BLaER1 (cell line): ENCODE data around the gene EXOSC10.
"Not testable (repeated sequence)": the region's sequence is repeated elsewhere in the genome, so short reads cannot be mapped to it uniquely, and the experiment has no call there.

Experiments used
- H3K27ac ChIP-seq: shearing (Covaris generic); formaldehyde crosslinking; 2 replicates; pipeline ENCODE4 v1.8.1; 2022
- H3K27me3 ChIP-seq: shearing (Covaris generic); formaldehyde crosslinking; 2 replicates; pipeline ENCODE4 v1.8.1; 2022
- H3K36me3 ChIP-seq: shearing (Covaris generic); formaldehyde crosslinking; 2 replicates; pipeline ENCODE4 v1.8.1; 2022
- H3K4me1 ChIP-seq: shearing (Covaris generic); formaldehyde crosslinking; 2 replicates; pipeline ENCODE4 v1.8.1; 2022
- H3K4me2 ChIP-seq: shearing (Covaris generic); formaldehyde crosslinking; 2 replicates; pipeline ENCODE4 v1.8.1; 2022
- H3K4me3 ChIP-seq: shearing (Covaris generic); formaldehyde crosslinking; 2 replicates; pipeline ENCODE4 v1.8.1; 2022
- H3K9ac ChIP-seq: shearing (Covaris generic); formaldehyde crosslinking; 2 replicates; pipeline ENCODE4 v1.8.1; 2022
- H3K9me3 ChIP-seq: shearing (Covaris generic); formaldehyde crosslinking; 2 replicates; pipeline ENCODE4 v1.8.1; 2022
- H4K20me1 ChIP-seq: shearing (Covaris generic); formaldehyde crosslinking; 2 replicates; pipeline ENCODE4 v1.8.1; 2022
- Cebpa-rat ChIP-seq: shearing (Covaris generic); IDR thresholded peaks from 2 replicates; pipeline ENCODE4 v1.8.1; 2022

The EXOSC10 gene

DNA sequence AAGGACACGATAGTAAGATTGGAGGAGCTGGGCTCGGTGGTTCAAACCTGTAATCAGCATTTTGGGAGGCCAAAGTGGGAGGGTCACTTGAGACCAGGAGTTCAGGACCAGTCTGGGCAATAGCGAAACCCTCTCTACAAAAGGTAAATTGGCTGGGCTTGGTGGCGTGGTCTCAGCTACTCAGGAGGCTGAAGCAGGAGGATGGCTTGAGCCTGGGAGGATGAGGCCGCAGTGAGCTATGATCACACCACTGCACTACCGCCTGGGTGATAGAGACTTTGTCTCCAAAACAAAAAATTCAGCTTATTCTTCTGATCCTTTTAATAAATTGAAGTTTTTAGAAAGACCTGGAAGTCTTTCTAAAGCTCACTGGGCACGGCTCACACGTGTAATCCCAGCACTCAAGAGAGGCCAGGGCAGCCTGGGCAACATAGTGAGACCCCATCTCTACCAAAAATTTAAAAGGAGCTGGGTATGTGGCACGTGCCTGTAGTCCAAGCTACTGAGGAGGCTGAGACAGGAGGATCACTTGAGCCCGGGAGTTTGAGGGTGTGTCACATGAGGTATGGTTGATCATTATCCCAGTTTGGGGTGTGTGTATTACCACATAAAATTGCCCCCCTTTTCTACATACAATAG, 67.9 kb downstream of the EXOSC10 start:
- H3K4me2 ChIP-seq: no peak overlapping the region
- peaks cover 16% of the 10 kb centered on the region; the same call in 1 of the 2 replicates for H3K36me3 ChIP-seq
- no peaks in the 10 kb centered on the region for H3K9me3 ChIP-seq
- no peaks in the 10 kb centered on the region for H3K4me1 ChIP-seq
- H4K20me1 ChIP-seq: peaks cover 14% of the 10 kb centered on the region
- no peak overlapping the region for H3K4me3 ChIP-seq
- H3K9ac ChIP-seq: no peak overlapping the region
- H3K27me3 ChIP-seq: no peaks in the 10 kb centered on the region
- no peak overlapping the region for H3K27ac ChIP-seq
- TF ChIP-seq Cebpa-rat: no peak

DNA sequence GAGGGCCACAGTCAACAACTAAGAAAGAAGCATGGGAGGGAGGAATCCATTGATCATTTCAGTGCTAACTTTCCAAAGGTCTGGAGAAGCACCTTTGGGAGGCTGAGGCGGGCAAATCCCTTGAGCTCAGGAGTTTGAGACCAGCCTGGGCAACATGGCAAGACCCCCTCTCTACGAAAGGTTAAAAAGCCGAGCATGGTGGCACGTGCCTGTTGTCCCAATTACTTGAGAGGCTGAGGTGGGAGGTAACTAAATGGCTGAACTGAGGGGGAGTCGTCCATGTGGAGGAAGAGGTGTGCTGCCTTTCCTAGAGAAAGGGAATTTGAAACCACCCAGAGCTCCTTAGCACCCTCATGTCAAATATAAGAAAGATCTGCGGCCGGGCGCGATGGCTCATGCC, 68.8 kb downstream of the EXOSC10 start:
- Histone ChIP-seq H3K4me3 (no peak overlapping the region), H3K27ac (no peak overlapping the region), H3K4me1 (no peaks in the 10 kb centered on the region), H3K9me3 (no peaks in the 10 kb centered on the region), H3K9ac (no peak overlapping the region), H3K27me3 (no peaks in the 10 kb centered on the region), H3K36me3 (peaks cover 25% of the 10 kb centered on the region), H4K20me1 (peaks cover 23% of the 10 kb centered on the region), H3K4me2 (no peak overlapping the region)
- TF ChIP-seq Cebpa-rat: no peak

DNA sequence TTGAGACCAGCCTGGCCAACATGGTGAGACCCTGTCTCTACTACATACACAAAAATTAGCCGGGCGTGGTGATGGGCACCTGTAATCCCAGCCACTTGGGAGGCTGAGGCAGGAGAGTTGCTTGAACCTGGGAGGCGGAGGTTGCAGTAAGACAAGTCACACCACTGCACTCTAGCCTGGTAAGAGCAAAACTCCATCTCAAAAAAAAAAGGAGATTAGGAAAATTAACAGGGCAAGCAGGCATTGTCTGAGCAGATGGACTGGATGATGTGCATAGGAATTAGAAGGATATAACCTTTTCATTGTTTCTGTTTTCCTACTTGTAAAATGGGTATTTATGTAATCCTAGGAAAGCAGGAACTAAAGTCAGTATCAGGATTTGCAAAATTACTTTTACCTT, 71.7 kb downstream of the EXOSC10 start:
- H3K4me3 ChIP-seq: no peak overlapping the region
- no peak for TF ChIP-seq Cebpa-rat
- H3K9ac ChIP-seq: no peak overlapping the region
- no peaks in the 10 kb centered on the region for H3K27me3 ChIP-seq
- peaks cover 52% of the 10 kb centered on the region for H4K20me1 ChIP-seq
- no peak overlapping the region for H3K27ac ChIP-seq
- H3K9me3 ChIP-seq: no peaks in the 10 kb centered on the region
- no peaks in the 10 kb centered on the region for H3K4me1 ChIP-seq
- H3K36me3 ChIP-seq: peaks cover 52% of the 10 kb centered on the region
- no peak overlapping the region for H3K4me2 ChIP-seq

DNA sequence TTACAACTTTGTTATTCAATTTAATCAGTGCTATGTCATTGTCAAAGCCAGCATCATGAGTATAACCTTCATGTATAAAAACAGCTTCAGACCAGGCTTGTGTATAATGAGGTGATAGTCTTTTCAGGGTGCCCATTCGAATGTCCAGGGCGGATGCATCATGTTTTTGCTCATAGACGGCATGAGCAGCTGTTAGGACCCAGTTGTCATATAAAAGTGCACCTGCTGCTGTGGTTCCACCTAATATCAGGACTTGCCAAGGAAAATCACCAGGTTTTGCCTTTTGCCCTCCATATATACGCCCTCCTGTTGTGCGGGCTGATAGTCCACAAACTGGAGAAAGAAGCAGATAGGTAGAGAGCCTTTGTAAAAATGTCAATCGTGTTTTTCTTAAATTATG, 72.4 kb downstream of the EXOSC10 start:
- Histone ChIP-seq H3K36me3 (peaks cover 58% of the 10 kb centered on the region), H3K27me3 (no peaks in the 10 kb centered on the region), H3K27ac (no peak overlapping the region), H3K4me3 (no peak overlapping the region), H3K4me2 (no peak overlapping the region), H3K9me3 (no peaks in the 10 kb centered on the region), H4K20me1 (peaks cover 59% of the 10 kb centered on the region), H3K9ac (no peak overlapping the region), H3K4me1 (no peaks in the 10 kb centered on the region)
- TF ChIP-seq Cebpa-rat: no peak

DNA sequence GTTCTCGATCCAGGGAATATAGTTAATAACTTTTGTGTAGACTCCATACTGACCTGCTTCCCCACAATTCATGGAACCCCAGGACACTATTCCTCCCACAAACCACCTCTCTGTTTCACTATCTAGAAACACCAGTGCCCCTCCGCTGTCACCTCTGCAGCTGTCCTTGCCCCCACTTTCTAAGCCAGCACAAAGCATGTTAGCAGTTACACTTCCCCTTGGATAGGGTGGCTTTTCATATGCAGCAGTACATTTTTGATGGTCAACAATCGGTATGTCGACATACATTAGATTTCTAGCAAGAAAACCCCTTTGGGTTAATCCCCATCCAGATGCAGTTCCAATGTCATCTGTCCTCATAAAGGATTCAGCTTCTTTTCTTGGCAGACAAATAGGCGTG, 72.8 kb downstream of the EXOSC10 start:
- Histone ChIP-seq H3K27me3 (no peaks in the 10 kb centered on the region), H3K36me3 (peaks cover 62% of the 10 kb centered on the region), H3K9ac (no peak overlapping the region), H3K4me1 (no peaks in the 10 kb centered on the region), H3K4me2 (no peak overlapping the region), H4K20me1 (peaks cover 63% of the 10 kb centered on the region), H3K4me3 (no peak overlapping the region), H3K9me3 (no peaks in the 10 kb centered on the region), H3K27ac (no peak overlapping the region)
- no peak for TF ChIP-seq Cebpa-rat

DNA sequence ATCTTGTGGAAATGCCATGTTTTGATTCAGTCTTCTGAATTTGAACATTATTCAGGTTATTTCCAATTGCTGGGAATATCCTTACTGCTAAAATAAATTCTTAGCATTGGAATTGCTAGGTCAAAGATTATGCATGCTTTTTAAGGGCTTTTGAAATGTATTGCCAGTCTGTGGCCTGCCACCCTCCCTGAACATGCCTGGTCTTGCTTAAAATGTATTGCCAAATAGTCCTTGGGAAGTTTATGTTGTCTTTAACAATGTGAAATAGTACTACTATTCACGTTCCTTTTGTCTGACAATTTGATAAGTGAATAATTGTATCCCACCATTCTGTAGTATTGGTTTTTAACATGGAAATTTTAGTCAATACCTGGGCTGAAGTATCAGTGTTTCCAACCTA, 73.6 kb downstream of the EXOSC10 start:
- Histone ChIP-seq H3K27ac (no peak overlapping the region), H3K4me2 (no peak overlapping the region), H3K9ac (no peak overlapping the region), H3K9me3 (no peaks in the 10 kb centered on the region), H3K4me3 (no peak overlapping the region), H4K20me1 (peaks cover 71% of the 10 kb centered on the region), H3K36me3 (peaks cover 71% of the 10 kb centered on the region), H3K27me3 (no peaks in the 10 kb centered on the region), H3K4me1 (no peaks in the 10 kb centered on the region)
- TF ChIP-seq Cebpa-rat: no peak

DNA sequence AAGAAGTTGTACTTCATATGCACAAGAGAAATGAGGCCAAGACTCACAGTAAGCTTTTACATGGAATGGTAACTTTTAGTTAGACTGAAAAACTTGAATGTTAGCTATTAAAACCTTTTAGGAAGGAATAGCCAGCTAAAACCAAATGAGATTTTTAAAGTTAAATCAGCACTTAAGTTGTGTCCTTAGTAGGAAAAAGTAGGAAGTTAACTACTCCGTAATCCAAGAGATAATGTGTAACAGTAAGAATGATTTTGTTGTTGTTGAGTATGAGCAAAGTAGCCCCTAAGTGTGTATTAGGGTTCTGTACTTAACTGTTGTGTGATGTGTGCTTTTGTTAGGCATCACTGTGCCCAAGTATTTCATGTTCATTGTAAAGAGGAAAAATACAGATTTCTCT, 74.1 kb downstream of the EXOSC10 start:
- no peak overlapping the region for H3K4me2 ChIP-seq
- H4K20me1 ChIP-seq: peaks cover 76% of the 10 kb centered on the region
- no peaks in the 10 kb centered on the region for H3K27me3 ChIP-seq
- H3K4me1 ChIP-seq: no peaks in the 10 kb centered on the region
- H3K4me3 ChIP-seq: no peak overlapping the region
- TF ChIP-seq Cebpa-rat: no peak
- no peak overlapping the region for H3K9ac ChIP-seq
- H3K27ac ChIP-seq: no peak overlapping the region
- no peaks in the 10 kb centered on the region for H3K9me3 ChIP-seq
- peaks cover 75% of the 10 kb centered on the region for H3K36me3 ChIP-seq

DNA sequence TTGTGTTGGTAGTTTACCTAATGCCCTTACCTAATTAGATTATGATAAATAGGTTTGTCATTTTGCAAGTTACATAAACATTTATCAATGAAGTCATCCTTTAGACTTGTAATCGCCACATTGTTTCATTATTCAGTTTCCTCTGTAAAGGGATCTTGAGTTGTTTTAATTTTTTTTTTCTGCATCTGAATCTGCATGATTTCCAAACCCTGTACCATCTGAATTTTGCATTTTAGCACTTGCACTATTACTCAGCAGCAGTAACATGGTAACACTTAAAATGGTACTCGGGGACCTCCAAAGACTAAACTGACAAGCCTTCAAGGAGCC, 74.8 kb downstream of the EXOSC10 start:
- no peaks in the 10 kb centered on the region for H3K27me3 ChIP-seq
- H3K36me3 ChIP-seq: peaks cover 79% of the 10 kb centered on the region
- no peak for TF ChIP-seq Cebpa-rat
- no peaks in the 10 kb centered on the region for H3K9me3 ChIP-seq
- H3K4me2 ChIP-seq: no peak overlapping the region
- H3K27ac ChIP-seq: no peak overlapping the region
- H3K4me1 ChIP-seq: no peaks in the 10 kb centered on the region
- H4K20me1 ChIP-seq: peaks cover 84% of the 10 kb centered on the region
- no peak overlapping the region for H3K4me3 ChIP-seq
- no peak overlapping the region for H3K9ac ChIP-seq

DNA sequence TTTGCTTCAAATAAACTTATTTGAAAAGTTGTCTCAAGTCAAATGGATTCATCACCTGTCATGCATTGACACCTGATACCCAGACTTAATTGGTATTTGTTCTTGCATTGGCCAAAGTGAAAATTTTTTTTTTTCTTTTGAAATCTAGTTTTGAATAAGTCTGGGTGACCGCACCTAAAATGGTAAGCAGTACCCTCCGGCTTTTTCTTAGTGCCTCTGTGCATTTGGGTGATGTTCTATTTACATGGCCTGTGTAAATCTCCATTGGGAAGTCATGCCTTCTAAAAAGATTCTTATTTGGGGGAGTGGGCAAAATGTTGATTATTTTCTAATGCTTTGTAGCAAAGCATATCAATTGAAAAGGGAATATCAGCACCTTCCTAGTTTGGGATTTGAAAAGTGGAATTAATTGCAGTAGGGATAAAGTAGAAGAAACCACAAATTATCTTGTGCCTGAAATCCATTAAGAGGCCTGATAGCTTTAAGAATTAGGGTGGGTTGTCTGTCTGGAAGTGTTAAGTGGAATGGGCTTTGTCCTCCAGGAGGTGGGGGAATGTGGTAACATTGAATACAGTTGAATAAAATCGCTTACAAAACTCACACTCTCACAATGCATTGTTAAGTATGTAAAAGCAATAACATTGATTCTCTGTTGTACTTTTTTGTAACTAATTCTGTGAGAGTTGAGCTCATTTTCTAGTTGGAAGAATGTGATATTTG, 75.4 kb downstream of the EXOSC10 start:
- Histone ChIP-seq H3K27ac (no peak overlapping the region), H3K4me3 (no peak overlapping the region), H3K9me3 (no peaks in the 10 kb centered on the region), H3K4me2 (no peak overlapping the region), H3K4me1 (no peaks in the 10 kb centered on the region), H3K27me3 (no peaks in the 10 kb centered on the region), H3K9ac (no peak overlapping the region), H4K20me1 (peaks cover 89% of the 10 kb centered on the region), H3K36me3 (peaks cover 81% of the 10 kb centered on the region)
- no peak for TF ChIP-seq Cebpa-rat

DNA sequence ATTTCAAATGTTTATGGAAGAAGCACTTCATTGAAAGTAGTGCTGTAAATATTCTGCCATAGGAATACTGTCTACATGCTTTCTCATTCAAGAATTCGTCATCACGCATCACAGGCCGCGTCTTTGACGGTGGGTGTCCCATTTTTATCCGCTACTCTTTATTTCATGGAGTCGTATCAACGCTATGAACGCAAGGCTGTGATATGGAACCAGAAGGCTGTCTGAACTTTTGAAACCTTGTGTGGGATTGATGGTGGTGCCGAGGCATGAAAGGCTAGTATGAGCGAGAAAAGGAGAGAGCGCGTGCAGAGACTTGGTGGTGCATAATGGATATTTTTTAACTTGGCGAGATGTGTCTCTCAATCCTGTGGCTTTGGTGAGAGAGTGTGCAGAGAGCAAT, 76.5 kb downstream of the EXOSC10 start:
- H3K9me3 ChIP-seq: no peaks in the 10 kb centered on the region
- no peaks in the 10 kb centered on the region for H3K4me1 ChIP-seq
- TF ChIP-seq Cebpa-rat: no peak
- H3K9ac ChIP-seq: no peak overlapping the region
- H4K20me1 ChIP-seq: peaks cover 99% of the 10 kb centered on the region
- peaks cover 92% of the 10 kb centered on the region for H3K36me3 ChIP-seq
- no peak overlapping the region for H3K4me2 ChIP-seq
- H3K27ac ChIP-seq: no peak overlapping the region
- H3K27me3 ChIP-seq: no peaks in the 10 kb centered on the region
- no peak overlapping the region for H3K4me3 ChIP-seq

DNA sequence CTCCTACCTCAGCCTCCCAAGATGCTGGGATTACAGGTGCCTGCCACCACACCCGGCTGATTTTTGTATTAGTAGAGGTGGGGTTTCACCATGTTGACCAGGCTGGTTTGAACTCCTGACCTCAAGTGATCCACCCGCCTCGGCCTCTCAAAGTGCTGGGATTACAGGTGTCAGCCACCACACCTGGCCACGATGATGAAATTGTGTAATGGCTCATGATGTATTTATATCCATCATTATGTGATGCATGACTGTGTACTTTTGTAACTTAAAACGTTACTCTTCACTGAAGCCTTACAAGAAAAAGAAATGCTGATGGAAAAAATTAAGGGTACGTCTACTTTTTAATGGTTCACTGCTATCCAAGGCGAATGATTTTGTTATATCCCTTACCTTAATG, 79.7 kb downstream of the EXOSC10 start:
- TF ChIP-seq Cebpa-rat: no peak
- H3K27ac ChIP-seq: no peak overlapping the region
- no peak overlapping the region for H3K9ac ChIP-seq
- no peaks in the 10 kb centered on the region for H3K9me3 ChIP-seq
- H3K4me2 ChIP-seq: no peak overlapping the region
- no peaks in the 10 kb centered on the region for H3K4me1 ChIP-seq
- H3K4me3 ChIP-seq: no peak overlapping the region
- no peaks in the 10 kb centered on the region for H3K27me3 ChIP-seq
- H4K20me1 ChIP-seq: peaks cover 100% of the 10 kb centered on the region
- H3K36me3 ChIP-seq: peaks cover 99% of the 10 kb centered on the region

DNA sequence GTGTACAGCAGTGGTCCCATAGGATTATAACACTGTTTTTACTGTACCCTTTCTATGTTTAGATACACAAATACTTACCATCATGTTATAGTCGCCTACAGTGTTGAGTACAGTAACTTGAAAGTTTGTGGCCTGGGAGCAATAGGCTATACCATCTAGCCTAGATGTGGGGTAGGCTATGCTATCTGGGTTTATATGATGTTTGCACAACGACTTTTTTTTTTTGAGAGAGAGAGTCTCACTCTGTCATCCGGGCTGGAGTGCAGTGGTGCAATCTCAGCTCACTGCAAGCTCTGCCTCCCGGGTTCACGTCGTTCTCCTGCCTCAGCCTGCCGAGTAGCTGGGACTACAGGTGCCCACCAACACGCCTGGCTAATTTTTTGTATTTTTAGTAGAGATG, 80.3 kb downstream of the EXOSC10 start:
- peaks cover 99% of the 10 kb centered on the region for H3K36me3 ChIP-seq
- not testable (repeated sequence) for H3K27me3 ChIP-seq, H3K27ac ChIP-seq, H3K4me3 ChIP-seq, H3K9me3 ChIP-seq, H3K4me2 ChIP-seq, H3K9ac ChIP-seq, H3K4me1 ChIP-seq
- H4K20me1 ChIP-seq: peaks cover 100% of the 10 kb centered on the region
